HG03103 (cell line): ENCODE results near the gene SNCAIP.

Source experiments
- ATAC-seq: cut with Tn5 transposase; IDR thresholded peaks from one replicate; pipeline ENCODE4 v1.9.1; 2021; ENCODE audit warnings: low read depth; ENCODE audit not compliant: unreplicated experiment

The SNCAIP gene

GRCh38 chr5:122312591-122313406 is 762 bp downstream of the SNCAIP start:
- no peak for ATAC-seq

GRCh38 chr5:122314036-122314435 is 2.0 kb downstream of the SNCAIP start:
- no peak for ATAC-seq

GRCh38 chr5:122315521-122315920 is 3.5 kb downstream of the SNCAIP start:
- ATAC-seq = no peak

GRCh38 chr5:122316656-122317055 is 4.6 kb downstream of the SNCAIP start:
- ATAC-seq = no peak

GRCh38 chr5:122319897-122320296 is 7.9 kb downstream of the SNCAIP start:
- no peak for ATAC-seq

GRCh38 chr5:122321921-122322320 is 9.9 kb downstream of the SNCAIP start:
- ATAC-seq = no peak

GRCh38 chr5:122322801-122323548 is 10.9 kb downstream of the SNCAIP start:
- ATAC-seq = no peak

- ATAC-seq = no peak
Measured at GRCh38 chr5:122323738-122324137, 11.7 kb downstream of the SNCAIP start.

GRCh38 chr5:122327110-122327509 is 15.1 kb downstream of the SNCAIP start:
- no peak for ATAC-seq

- no peak for ATAC-seq
Measured at GRCh38 chr5:122330881-122331280, 18.8 kb downstream of the SNCAIP start.

- no peak for ATAC-seq
Measured at GRCh38 chr5:122332599-122333555, 20.8 kb downstream of the SNCAIP start.

GRCh38 chr5:122333564-122333963 is 21.5 kb downstream of the SNCAIP start:
- no peak for ATAC-seq

- ATAC-seq = no peak
Measured at GRCh38 chr5:122339591-122339990, 27.6 kb downstream of the SNCAIP start.

- ATAC-seq = no peak
Measured at GRCh38 chr5:122341087-122341486, 29.1 kb downstream of the SNCAIP start.

- ATAC-seq = no peak
Measured at GRCh38 chr5:122342256-122342655, 30.2 kb downstream of the SNCAIP start.

GRCh38 chr5:122346897-122347581 is 35.0 kb downstream of the SNCAIP start:
- ATAC-seq = no peak

- ATAC-seq = no peak
Measured at GRCh38 chr5:122350496-122350895, 38.5 kb downstream of the SNCAIP start.

GRCh38 chr5:122351416-122352157 is 39.5 kb downstream of the SNCAIP start:
- no peak for ATAC-seq

- no peak for ATAC-seq
Measured at GRCh38 chr5:122352331-122352730, 40.3 kb downstream of the SNCAIP start.
